Esophagus muscularis mucosa (tissue), 4 donors: Measurements from ENCODE around the gene PRKN. TPM values are rescaled to one million over a fixed set of nuclear protein-coding genes. Genes with fewer than 3 reads are reported as not detected.

Experiments used
- DNase-seq: peaks from one replicate; pipeline ENCODE4 v3.0.0-alpha.2; 2017; ENCODE audit errors: extremely low spot score
- H3K27ac ChIP-seq, 4 donors: fragments of 200-600 bp; sonication (generic); replicated peaks in 1 of 4; 1 replicate in 3 of 4; 2 replicates in 1 of 4; pipeline ENCODE4 v1.5.1; 2016 to 2019; ENCODE audit warnings: mild to moderate bottlenecking in 1 of 4
- H3K27me3 ChIP-seq, 4 donors: fragments of 200-600 bp; sonication (generic); one replicate each; pipeline versions ENCODE4 v1.5.1 to v1.6.0; 2016 to 2019
- H3K36me3 ChIP-seq, 4 donors: fragments of 200-600 bp; sonication (generic); one replicate each; pipeline ENCODE4 v1.5.1; 2016 to 2019
- H3K4me1 ChIP-seq, 4 donors: fragments of 200-600 bp; sonication (generic); one replicate each; pipeline ENCODE4 v1.5.1; 2016 to 2019
- H3K4me3 ChIP-seq, 4 donors: fragments of 200-600 bp; sonication (generic); 1 replicate in 2 of 4; 2 replicates in 2 of 4; pipeline ENCODE4 v1.5.1; 2016 to 2019; ENCODE audit warnings: mild to moderate bottlenecking in 4 of 4, moderate library complexity in 1 of 4
- H3K9me3 ChIP-seq, 4 donors: fragments of 200-600 bp; sonication (generic); 1 replicate in 3 of 4; 2 replicates in 1 of 4; pipeline ENCODE4 v1.5.1; 2016 to 2019
- CTCF ChIP-seq, 3 experiments: fragments of 200-600 bp in 2 of 3; fragments of 450-650 bp in 1 of 3; sonication (generic) in 2 of 3; IDR thresholded peaks; one replicate each; pipeline ENCODE4 v1.5.1; 2017 to 2019; ENCODE audit warnings: antibody characterized with exemption in 3 of 3, mild to moderate bottlenecking in 2 of 3, moderate library complexity in 1 of 3
- EP300 ChIP-seq: sonication (generic); formaldehyde crosslinking; IDR thresholded peaks from one replicate; pipeline ENCODE4 v1.6.1; 2017; ENCODE audit warnings: antibody characterized with exemption
- POLR2A ChIP-seq: fragments of 450-650 bp; IDR thresholded peaks from one replicate; pipeline ENCODE4 v1.6.1; 2017; ENCODE audit warnings: antibody characterized with exemption, moderate library complexity, mild to moderate bottlenecking, low read depth
- POLR2AphosphoS5 ChIP-seq, 2 donors: sonication (generic); formaldehyde crosslinking; IDR thresholded peaks; one replicate each; pipeline ENCODE4 v1.6.1; 2017; ENCODE audit warnings: antibody characterized with exemption in 2 of 2
- WGBS: methylation state at CpG from one replicate; pipeline ENCODE4 v1.1.5; 2018; 5-methylcytosine and 5-hydroxymethylcytosine counted together
- intact Hi-C: fragments of 100-400 bp; cut with DNase I; formaldehyde crosslinking; loops from one replicate; pipeline ENCODE4 v1.15.1; 2023
- total RNA-seq, 4 donors: library from RNA; depleted of rRNA; stranded (reverse); fragments of >200 nt; gene quantifications; one replicate each; pipeline versions ENCODE4 v1.1.0 to v1.2.1, GENCODE V29; 2016

PRKN gene
- total RNA-seq, 4 donors from 2014 or later, result 9.6 to 14.5 (median 10.8) TPM

- Histone ChIP-seq H3K9me3 (no peaks in the 10 kb centered on the region), H3K27me3 (no peaks in the 10 kb centered on the region), H3K4me3 (no peak overlapping the region), H3K36me3 (no peaks in the 10 kb centered on the region), H3K4me1 (peaks cover 7 to 13% (median 7%) of the 10 kb centered on the region in 4 donors), H3K27ac (no peak overlapping the region)
- TF ChIP-seq POLR2A (no peak), EP300 (no peak), POLR2AphosphoS5 (IDR thresholded peaks at IDR 0.05) (no peak), CTCF (IDR thresholded peaks at IDR 0.05) (no peak)
- DNase-seq, result no peak
- WGBS, result 79% methylated on average over 5 of the region's 5 CpGs
- intact Hi-C loops, result no loop called here
These were observed 772.8 kb downstream of the PRKN start for GRCh38 chr6:161954699-161955276.

GRCh38 chr6:161954077-161954476, 773.5 kb downstream of the PRKN start:
- Histone ChIP-seq H3K36me3 (no peaks in the 10 kb centered on the region), H3K27me3 (no peaks in the 10 kb centered on the region), H3K4me1 (peaks cover 7 to 13% (median 7%) of the 10 kb centered on the region in 4 donors), H3K4me3 (no peak overlapping the region), H3K27ac (no peak overlapping the region), H3K9me3 (no peaks in the 10 kb centered on the region)
- WGBS, result 88% methylated on average over 10 of the region's 10 CpGs
- TF ChIP-seq POLR2AphosphoS5 (IDR thresholded peaks at IDR 0.05) (no peak), POLR2A (no peak)
- DNase-seq, result no peak
- intact Hi-C loops, result no loop called here

GRCh38 chr6:161951126-161951525, 776.4 kb downstream of the PRKN start:
- H3K27me3 ChIP-seq, result no peaks in the 10 kb centered on the region
- H3K27ac ChIP-seq, result no peak overlapping the region
- intact Hi-C loops, result no loop called here
- peaks cover 7 to 13% (median 7%) of the 10 kb centered on the region in 4 donors for H3K4me1 ChIP-seq
- H3K36me3 ChIP-seq, result no peaks in the 10 kb centered on the region
- H3K4me3 ChIP-seq, result no peak overlapping the region
- TF ChIP-seq POLR2AphosphoS5 (IDR thresholded peaks at IDR 0.05), result no peak
- no peak for TF ChIP-seq EP300
- TF ChIP-seq POLR2A, result no peak
- TF ChIP-seq CTCF (IDR thresholded peaks at IDR 0.05), result no peak
- no peak for DNase-seq
- WGBS, result 63% methylated on average over 2 of the region's 2 CpGs
- no peaks in the 10 kb centered on the region for H3K9me3 ChIP-seq

- DNase-seq, result no peak
- Histone ChIP-seq H3K4me3 (no peak overlapping the region), H3K27me3 (no peaks in the 10 kb centered on the region), H3K4me1 (peaks cover 7% of the 10 kb centered on the region in 4 donors), H3K9me3 (no peaks in the 10 kb centered on the region), H3K36me3 (no peaks in the 10 kb centered on the region), H3K27ac (no peak overlapping the region)
- WGBS, result 95% methylated on average over 2 of the region's 2 CpGs
- no peak for TF ChIP-seq CTCF (IDR thresholded peaks at IDR 0.05)
- TF ChIP-seq POLR2A, result no peak
- TF ChIP-seq POLR2AphosphoS5 (IDR thresholded peaks at IDR 0.05), result no peak
- no peak for TF ChIP-seq EP300
- intact Hi-C loops, result no loop called here
These were observed 778.0 kb downstream of the PRKN start for GRCh38 chr6:161949531-161949930.

GRCh38 chr6:161948462-161948861, 779.1 kb downstream of the PRKN start:
- no peaks in the 10 kb centered on the region for H3K36me3 ChIP-seq
- 67% methylated on average over 2 of the region's 2 CpGs for WGBS
- intact Hi-C loops, result no loop called here
- H3K4me1 ChIP-seq, result peaks cover 7% of the 10 kb centered on the region in 4 donors
- no peak for DNase-seq
- TF ChIP-seq EP300 (no peak), POLR2AphosphoS5 (IDR thresholded peaks at IDR 0.05) (no peak)
- H3K9me3 ChIP-seq, result no peaks in the 10 kb centered on the region
- H3K4me3 ChIP-seq, result no peak overlapping the region
- no peak overlapping the region for H3K27ac ChIP-seq
- no peaks in the 10 kb centered on the region for H3K27me3 ChIP-seq

GRCh38 chr6:161947371-161947770, 780.2 kb downstream of the PRKN start:
- intact Hi-C loops, result no loop called here
- Histone ChIP-seq H3K4me3 (no peak overlapping the region), H3K27me3 (no peaks in the 10 kb centered on the region), H3K27ac (no peak overlapping the region), H3K4me1 (peaks cover 7% of the 10 kb centered on the region in 4 donors), H3K9me3 (no peaks in the 10 kb centered on the region), H3K36me3 (no peaks in the 10 kb centered on the region)
- 77% methylated on average over 4 of the region's 4 CpGs for WGBS
- TF ChIP-seq POLR2A (no peak), CTCF (IDR thresholded peaks at IDR 0.05) (no peak), EP300 (no peak), POLR2AphosphoS5 (IDR thresholded peaks at IDR 0.05) (no peak)
- no peak for DNase-seq
